ENCODE measurements around the gene RBM20. TPM values are rescaled to one million over a fixed set of nuclear protein-coding genes. Genes with fewer than 3 reads are reported as not detected.

Gene RBM20
- total and polyA plus RNA-seq, 2 of the 4 experiments (the other 2 are of a cell fraction) = under 0.01 to 0.15 TPM

DNA sequence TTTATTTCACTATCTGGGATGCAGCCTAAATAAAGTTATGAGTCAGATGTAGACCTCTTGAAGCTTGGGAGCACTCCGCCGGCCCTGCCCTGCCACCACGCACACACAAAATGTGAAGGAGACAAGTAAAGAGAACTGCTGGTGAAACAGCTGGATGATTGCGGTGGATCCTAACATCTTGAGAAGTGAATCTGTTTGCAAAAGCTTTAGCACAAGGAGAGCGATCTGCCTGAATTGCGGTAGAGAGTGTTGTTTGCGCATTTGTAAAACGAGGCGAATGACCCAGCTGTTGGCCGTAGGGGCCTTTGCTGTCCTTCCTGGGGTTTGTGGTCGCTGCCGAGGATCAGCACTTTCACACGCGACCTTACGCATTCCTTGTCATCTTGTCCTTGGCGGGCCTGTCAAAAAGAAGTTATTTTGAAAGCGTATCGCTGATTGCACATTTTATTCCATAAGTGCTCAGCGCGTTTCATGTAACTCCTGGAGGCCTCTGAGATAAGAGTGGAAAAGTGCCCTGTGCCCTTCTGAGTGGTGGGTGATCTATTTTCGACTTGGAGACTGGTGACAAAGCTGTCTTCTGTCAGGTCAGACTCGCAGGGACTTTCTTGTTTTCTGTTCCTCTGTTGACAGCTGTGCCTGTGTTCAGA lies 40.8 kb downstream of the RBM20 start:
- Histone ChIP-seq H4K91ac (ENCODE audit: insufficient read depth, low read depth, low read length) (peak overlapping the region; percentile 49), H3K9ac (ENCODE audit: low read depth, low read length) (peak overlapping the region; percentile 50), H3K4me3 (ENCODE audit: insufficient read depth, low read depth, low read length) (peak overlapping the region; percentile 20), H2AK9ac (replicated peaks; ENCODE audit: low read depth, low read length, poor library complexity) (peak overlapping the region; percentile 0), H3K9me1 (ENCODE audit: insufficient read depth, low read length) (peaks cover 10% of the 10 kb centered on the region; the same call in 1 of the 2 replicates), H3K4me2 (ENCODE audit: low read depth, low read length) (peak overlapping the region; percentile 80), H4K8ac (ENCODE audit: low read depth in 2 of 2, low read length in 2 of 2) (peak overlapping the region; percentile 11 to 64; a peak in 3 of 4 replicates), H2AK5ac (ENCODE audit: low read depth, low read length) (peak overlapping the region; percentile 40; the same call in 1 of the 2 replicates), H3K4ac (ENCODE audit: low read depth, low read length) (peak overlapping the region; percentile 67), H3K9me3 (ENCODE audit: control insufficient read depth, insufficient read depth, low read length) (no peaks in the 10 kb centered on the region), H3K23ac (ENCODE audit: low read depth, low read length) (peak overlapping the region; percentile 63), H4K5ac (ENCODE audit: low read depth, low read length) (peak overlapping the region; percentile 81), H2BK5ac (ENCODE audit: low read depth, low read length, poor library complexity, severe bottlenecking) (peak overlapping the region; percentile 79), H3K14ac (replicated peaks; ENCODE audit: low read depth, low read length) (peak overlapping the region; percentile 49), H3K36me3 (ENCODE audit: control insufficient read depth, insufficient read depth, low read length) (no peaks in the 10 kb centered on the region), H2BK15ac (ENCODE audit: low read depth, low read length) (peak overlapping the region; percentile 16; the same call in 2 of the 3 replicates), H3K4me1 (ENCODE audit: control insufficient read depth, insufficient read depth, low read length) (peaks cover 14% of the 10 kb centered on the region), H3K56ac (ENCODE audit: extremely low read depth, insufficient read depth, low read length) (peak overlapping the region; percentile 52; the same call in 1 of the 2 replicates), H3K79me1 (ENCODE audit: low read depth in 1 of 2, low read length in 2 of 2) (no peaks in the 10 kb centered on the region; a peak in 1 of 4 replicates), H3K27me3 (ENCODE audit: control insufficient read depth, insufficient read depth, low read length) (no peaks in the 10 kb centered on the region; the same call in 1 of the 2 replicates), H2BK120ac (ENCODE audit: low read depth, low read length) (peak overlapping the region; percentile 81), H3K18ac (ENCODE audit: low read depth, low read length) (peak overlapping the region; percentile 62), H2AFZ (replicated peaks; ENCODE audit: low read length, poor library complexity) (peak overlapping the region; percentile 69), H4K20me1 (ENCODE audit: insufficient read depth, low read length) (no peaks in the 10 kb centered on the region), H3K27ac (ENCODE audit: insufficient read depth, low read length) (peak overlapping the region; percentile 74), H2BK20ac (ENCODE audit: low read depth, low read length) (peak overlapping the region; percentile 45)
- DNase-seq (peak; percentile 85), ATAC-seq (ENCODE audit: low read depth) (peak; percentile 65)
- intact Hi-C loops (cut with micrococcal nuclease) = loop anchor here (2.0 to 5.0 kb wide), 2 partner anchors 22 to 43 kb away; partner anchors contain the start of gene RBM20
- dilution Hi-C loops (cut with HindIII; ENCODE audit: low sequenced_read_pairs, unreplicated experiment) = no loop called here
- in situ Hi-C loops (cut with MboI; ENCODE audit: low sequenced_read_pairs) = no loop called here
- 33% methylated on average over 11 of the region's 22 CpGs; no CpG with 5 or more reads in 1 of the 2 experiments for whole genome bisulfite sequencing, 2 experiments (ENCODE audit: extremely low coverage in 2 of 2, insufficient read length in 1 of 2)
- BruUV-seq (replicated peaks) = no TSS peak
- CTCF ChIA-PET = interaction anchor here (1.0 to 2.2 kb wide), 3 partner anchors 10 to 19 kb away, joined by 3 to 18 read pairs (median 3); no protein-coding TSS in a partner anchor
- POLR2A ChIA-PET (ENCODE audit: unreplicated experiment) = no interaction called here
- TF ChIP-seq SMC3 (IDR thresholded peaks at IDR 0.05; ENCODE audit: low read depth, low read length) = no peak
- no peak for TF ChIP-seq CEBPB (IDR thresholded peaks at IDR 0.05; ENCODE audit: low read depth, low read length)
- TF ChIP-seq, protein P1, sequence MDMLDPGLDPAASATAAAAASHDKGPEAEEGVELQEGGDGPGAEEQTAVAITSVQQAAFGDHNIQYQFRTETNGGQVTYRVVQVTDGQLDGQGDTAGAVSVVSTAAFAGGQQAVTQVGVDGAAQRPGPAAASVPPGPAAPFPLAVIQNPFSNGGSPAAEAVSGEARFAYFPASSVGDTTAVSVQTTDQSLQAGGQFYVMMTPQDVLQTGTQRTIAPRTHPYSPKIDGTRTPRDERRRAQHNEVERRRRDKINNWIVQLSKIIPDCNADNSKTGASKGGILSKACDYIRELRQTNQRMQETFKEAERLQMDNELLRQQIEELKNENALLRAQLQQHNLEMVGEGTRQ (IDR thresholded peaks at IDR 0.05; ENCODE audit: low read depth, low read length) = no peak
- 0 out of 2 replicates have a peak, but pooled peaks have one; percentile 2 for TF ChIP-seq BHLHE40 (IDR thresholded peaks at IDR 0.05; ENCODE audit: low read depth, low read length)
- TF ChIP-seq MAFK (IDR thresholded peaks at IDR 0.05; ENCODE audit: low read depth, low read length) = peak; percentile 44; the same call in 1 of the 2 replicates
- peak; percentile 62; the same call in 1 of the 2 replicates for TF ChIP-seq RFX5 (IDR thresholded peaks at IDR 0.05; ENCODE audit: low read depth, low read length)
- TF ChIP-seq RCOR1 (IDR thresholded peaks at IDR 0.05; ENCODE audit: insufficient replicate concordance, low read length) = peak; percentile 58
- peak; percentile 84 for TF ChIP-seq FOS (IDR thresholded peaks at IDR 0.05; ENCODE audit: low read depth, low read length)
